GM19463 (cell line): ENCODE measurements around the gene AHCYL2.
"Not testable (repeated sequence)": the region's sequence is repeated elsewhere in the genome, so short reads cannot be mapped to it uniquely, and the experiment has no call there.

Experiments used
- ATAC-seq: cut with Tn5 transposase; IDR thresholded peaks from one replicate; pipeline ENCODE4 v1.9.1; 2021; ENCODE audit warnings: mild to moderate bottlenecking, moderate library complexity; ENCODE audit not compliant: unreplicated experiment

AHCYL2 gene

DNA sequence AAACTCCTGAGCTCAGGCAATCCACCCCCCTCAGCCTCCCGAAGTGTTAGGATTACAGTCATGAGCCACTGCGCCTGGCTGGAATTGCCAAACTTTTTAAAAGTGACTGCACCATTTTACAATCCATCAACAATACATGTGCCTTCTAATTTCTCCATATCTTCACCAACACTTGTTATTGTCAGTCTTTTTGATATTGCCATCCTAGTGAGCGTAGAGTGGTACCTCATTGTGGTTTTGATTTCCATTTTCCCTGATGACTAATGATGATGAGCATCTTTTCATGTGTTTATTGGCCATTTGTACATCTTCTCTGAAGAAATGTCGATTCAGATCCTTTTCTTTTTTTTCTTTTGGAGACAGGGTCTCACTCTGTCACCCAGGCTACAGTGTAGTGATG is 187.7 kb downstream of the AHCYL2 start:
- ATAC-seq = no peak

DNA sequence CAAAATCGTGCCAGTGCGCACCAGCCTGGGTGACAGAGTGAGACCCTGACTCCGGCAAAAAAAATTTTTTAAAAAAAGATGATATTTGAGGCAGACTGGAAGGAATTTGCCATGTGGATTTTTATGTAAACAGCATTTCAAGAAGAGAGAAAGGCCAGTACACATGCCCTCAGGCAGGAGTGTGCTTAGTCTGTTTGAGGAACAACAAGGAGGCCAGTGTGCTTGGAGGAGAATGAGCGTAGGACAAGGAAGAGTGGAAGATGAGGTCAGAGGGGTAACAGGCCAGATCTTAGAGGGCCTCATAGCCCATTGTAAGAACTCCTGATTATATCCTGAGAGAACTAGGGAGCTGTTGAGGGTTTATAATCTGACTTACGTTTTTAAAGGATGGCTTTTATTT is 192.2 kb downstream of the AHCYL2 start:
- no peak for ATAC-seq

DNA sequence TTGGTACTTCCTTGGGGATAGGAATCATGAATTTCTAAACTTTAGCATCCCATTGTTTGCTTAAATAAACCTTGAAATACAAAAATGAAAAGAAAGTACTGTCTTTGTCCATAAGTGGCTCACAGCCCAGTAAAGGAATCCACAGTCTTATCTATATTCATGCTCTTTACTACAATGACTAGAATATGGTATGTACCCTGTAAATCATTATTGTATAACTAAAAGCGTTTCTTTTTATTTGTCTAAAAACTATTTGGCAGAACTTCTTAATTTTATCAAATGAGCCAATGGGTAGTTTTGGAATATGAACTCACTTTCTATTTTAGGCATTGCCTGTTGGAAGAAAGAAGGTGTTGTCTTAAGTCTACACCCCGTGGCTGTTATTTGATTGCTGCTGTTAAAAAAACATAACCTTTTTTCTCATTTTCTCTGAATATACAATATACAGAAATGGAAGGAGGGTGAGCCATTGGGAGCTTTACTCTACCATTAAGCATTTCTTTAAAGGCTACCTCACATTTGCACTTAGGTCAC is 197.0 kb downstream of the AHCYL2 start:
- ATAC-seq = no peak

DNA sequence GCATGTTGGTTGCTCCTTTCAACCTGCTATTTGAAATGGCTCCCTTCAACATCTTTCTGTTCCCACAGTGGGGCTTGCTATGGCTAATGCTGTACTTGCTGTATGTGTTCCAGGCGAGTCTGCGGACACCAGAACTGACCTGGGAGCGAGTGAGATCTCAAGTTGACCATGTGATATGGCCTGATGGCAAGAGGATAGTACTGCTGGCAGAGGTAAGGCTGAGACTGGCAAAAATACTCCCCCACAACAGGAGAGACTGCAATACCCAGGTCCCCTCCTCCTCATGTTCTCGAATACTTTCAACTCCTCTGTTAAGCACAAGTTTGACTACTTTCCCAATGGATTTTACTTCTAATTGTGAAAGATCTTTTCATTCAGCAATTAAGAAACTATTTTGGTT is 197.9 kb downstream of the AHCYL2 start:
- no peak for ATAC-seq

DNA sequence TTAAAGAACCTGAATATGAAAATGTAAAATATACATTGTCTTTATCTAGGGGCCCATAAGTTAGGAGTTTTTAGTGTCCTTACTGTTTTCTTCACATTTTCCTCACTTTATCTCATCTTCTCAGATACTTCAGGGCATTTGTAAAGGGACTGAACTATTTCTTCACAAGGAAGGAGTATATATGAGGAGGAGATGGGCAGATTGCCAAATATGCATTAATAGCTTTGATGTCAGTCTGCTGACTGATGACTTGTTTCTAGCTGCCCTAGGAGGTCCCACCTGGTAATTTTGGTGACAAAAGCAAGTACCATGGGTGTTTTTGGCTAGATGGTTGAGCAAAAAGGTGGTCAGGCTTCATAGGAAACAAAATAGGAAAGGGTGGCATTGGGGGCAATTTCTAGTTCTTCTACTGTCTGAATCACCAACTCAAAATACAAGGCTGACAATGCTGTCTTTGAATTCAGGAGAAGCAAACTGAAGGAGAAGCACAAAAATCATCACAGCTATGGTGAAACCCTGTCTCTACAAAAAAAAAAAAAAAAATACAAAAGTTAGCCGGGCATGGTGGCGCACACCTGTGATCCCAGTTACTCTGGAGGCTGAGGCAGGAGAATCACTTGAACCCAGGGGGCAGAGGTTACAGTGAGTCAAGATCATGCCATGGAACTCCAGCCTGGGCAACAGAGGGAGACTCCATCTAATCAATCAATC is 199.0 kb downstream of the AHCYL2 start:
- no peak for ATAC-seq

DNA sequence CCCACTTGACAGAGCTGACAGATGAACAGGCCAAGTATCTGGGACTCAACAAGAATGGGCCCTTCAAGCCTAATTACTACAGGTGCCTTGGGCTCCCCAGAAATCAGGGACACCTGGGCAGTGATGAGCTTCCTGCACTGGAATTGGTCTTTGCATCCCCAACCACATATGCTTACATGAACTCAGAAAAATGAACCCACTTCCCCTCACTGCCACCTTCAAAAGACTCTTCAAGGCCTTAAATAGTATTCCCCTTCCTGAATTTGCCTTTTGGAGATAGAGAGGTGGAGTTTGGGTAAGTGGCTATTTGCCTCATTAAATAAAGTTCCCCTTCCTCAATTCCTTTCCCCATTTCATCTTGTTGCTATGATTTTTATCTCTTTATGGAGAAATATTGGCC is 201.7 kb downstream of the AHCYL2 start:
- no peak for ATAC-seq

DNA sequence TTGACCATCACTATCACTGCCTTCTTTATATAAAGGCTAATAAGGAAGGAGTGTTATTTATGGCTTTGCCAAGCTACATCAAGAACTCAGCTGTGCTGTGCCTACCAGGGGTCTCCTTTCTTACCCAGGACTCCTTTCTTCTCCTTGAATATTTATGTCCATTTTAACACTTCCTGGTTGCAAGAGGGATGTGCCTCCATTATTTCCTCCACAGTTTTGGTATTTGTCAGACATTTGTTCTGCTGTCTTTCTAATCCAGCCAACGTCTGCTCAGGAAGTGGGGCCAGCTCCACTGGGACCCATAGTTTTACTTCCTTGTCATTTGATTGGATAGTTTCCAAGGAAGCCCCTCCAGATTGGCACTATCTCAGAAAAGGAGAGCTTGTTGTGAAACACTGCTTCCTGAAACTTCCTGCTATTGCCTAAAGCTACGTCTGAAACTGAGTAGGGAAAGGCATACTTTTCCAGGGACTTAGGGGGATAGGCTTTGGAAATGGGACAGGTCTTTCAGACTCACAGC is 202.8 kb downstream of the AHCYL2 start:
- no peak for ATAC-seq

DNA sequence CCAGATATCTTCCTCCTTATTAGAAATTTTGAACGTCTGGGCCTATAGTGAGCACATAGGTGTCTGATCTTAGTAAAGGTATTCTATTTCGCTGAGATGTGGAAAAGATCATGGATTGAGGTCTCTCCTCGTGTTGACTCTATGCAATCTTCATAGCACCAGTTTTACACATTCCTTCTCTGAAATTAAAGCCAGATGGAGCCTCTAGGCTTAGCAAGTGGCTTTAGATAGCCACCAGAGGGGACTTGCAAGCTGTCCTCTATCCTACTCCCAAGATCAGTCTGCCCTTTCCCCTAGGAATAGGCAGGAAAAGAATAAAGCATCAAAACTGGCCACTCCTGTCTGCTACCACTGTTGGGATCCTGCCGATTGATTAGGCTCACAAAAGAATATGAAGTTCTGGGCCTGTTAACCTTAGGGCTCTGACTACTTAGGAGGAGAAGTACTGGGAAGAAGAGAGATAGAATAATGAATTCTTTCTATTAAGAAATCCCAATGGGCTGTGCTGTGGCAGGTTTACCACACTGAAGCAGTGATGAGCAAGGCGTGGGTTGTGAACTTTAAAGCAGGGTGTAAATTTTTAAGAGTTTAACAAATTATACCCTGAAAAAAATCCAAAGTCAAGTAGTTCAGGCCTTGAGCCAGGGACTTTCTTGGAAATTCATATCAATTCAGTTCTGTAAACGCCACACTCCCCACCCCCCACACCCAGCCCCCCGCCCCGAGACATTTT is 207.2 kb downstream of the AHCYL2 start:
- no peak for ATAC-seq

DNA sequence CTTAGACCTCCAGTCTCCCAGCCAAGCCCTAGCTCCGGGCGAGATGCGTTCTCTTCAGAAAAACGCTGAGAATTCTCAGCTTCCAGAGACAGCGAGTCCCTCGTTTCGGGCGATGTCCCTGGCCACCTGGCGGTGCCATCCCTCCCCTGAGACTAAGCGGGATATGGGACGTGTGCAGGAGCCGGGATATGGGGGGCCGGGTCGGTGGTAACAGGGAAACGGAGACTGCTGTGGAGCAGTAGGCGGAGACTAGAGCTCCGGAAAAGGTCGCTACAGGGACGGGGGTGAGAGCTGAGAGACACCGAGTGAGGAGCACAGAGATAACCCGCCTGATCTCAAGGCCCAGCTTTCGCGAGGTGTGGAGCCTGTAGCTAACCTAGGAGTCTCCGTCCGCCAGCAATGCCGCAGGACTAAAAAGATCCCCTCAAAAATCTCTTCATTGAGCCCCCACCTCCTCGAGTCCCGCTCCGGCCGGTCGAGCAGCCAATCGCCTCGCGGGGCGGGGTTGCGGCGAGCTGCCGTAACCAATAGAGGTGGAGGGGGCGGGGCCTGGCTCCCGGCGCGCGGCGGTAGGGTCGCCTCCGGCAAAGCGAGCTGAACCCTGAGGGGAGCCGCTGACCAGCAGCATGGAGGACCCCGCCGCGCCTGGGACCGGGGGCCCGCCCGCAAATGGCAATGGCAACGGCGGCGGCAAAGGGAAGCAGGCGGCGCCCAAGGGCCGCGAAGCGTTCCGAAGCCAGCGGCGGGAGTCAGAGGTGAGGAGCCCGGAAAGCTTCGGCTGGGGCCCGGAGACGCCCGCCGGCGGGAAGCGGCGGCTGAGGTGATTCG is 209.2 kb downstream of the AHCYL2 start, which contains the start of gene STRIP2:
TSS of gene STRIP2 (plus strand) at position 586 of the 828 bp plus-strand sequence. CDS start at position 627, 41 bp downstream.
- peak; percentile 98 for ATAC-seq

DNA sequence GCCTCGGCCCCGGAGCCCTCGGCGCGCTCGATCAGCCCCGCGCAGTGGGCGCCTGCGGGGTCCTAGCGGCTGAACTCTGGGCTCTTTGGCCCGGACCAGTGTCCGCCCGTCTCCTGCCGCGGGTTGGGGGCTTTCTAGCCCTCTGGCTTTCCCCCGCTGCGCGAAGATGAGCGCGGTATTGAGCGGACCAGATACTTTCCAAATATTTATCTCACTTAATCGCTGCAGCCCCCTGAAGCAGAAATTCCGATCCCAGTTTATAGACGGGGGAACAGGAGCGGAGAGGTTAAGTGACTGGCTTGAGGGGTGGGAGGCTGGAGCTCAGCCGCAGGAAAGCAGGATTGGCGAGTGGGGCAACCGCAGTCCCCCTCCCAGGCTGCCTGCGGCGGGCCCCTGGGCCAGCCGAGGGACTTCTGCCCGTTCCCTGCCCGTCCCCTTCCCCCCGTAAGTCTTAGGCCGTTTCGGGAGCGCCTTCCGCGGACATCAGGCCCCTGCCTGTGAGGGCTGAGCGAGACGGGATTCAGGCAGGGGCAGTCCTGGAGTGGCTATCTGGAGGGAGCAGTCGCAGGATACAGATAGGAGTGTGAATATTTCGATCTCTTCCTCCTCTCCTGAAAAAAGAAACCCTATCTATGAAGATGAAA is 210.0 kb downstream of the AHCYL2 start:
- no peak for ATAC-seq

DNA sequence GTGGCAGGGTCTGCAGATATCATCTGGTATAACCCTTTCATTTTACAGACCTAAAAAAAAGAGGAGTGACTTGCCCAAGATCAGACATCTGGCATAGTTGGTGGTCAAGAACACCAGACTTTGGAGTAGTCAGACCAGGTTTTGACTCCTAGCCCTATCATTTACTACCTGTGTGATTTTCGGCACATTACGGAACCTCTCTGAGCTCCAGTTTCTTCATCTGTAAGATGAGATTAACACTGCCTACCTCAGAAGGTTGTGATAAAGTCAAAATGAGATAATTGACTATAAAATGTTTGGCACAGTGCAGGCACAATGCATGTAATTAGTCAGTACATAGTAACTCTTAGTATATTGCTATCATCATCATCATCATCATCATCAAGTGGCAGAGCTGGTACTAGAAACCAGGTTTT is 210.6 kb downstream of the AHCYL2 start:
- no peak for ATAC-seq

DNA sequence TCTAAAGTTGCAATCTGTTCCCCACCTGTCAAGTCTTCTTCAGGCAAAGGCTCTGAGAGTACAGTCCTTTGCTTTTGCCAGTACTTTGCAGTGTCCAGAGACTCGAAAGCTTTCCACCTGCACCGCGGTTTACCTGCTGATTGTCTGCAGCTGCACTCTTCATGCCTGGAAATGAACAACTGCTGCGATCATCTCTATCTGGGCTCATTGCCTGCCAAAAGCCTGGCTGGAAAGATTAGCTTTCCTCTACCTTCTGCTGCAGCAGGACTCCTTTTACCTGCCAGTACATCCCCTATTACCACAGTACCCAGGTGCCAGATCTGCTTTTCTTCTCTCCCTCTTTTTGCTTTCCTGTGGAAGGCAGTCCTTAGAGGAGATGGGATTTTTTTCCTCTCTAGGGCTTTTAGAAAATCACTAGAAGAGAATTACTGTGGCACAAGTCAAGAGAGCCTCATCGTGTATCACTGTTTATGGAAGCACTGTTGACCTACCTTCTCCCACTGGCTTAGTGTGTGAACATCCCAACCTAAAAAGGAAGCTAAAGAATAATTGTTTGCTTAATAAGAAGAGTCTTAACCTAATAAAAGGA is 211.6 kb downstream of the AHCYL2 start:
- ATAC-seq = no peak

DNA sequence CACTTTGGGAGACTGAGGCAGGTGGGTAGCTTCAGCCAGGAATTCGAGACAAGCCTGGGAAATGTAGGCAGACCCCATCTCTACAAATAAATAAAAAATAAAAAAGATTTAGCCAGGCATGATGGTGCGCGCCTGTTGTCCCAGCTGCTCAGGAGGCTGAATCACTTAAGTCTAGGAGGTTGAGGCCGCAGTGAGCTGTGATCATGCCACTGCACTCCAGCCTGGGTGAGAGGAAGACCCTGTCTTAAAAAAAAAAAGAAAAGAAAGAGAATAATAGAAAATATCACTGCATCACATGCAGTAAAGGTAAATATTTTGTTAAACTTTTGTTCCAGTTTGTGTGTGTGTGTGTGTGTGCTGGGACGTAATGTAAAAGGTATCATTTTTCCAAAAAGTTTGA is 212.4 kb downstream of the AHCYL2 start:
- no peak for ATAC-seq

DNA sequence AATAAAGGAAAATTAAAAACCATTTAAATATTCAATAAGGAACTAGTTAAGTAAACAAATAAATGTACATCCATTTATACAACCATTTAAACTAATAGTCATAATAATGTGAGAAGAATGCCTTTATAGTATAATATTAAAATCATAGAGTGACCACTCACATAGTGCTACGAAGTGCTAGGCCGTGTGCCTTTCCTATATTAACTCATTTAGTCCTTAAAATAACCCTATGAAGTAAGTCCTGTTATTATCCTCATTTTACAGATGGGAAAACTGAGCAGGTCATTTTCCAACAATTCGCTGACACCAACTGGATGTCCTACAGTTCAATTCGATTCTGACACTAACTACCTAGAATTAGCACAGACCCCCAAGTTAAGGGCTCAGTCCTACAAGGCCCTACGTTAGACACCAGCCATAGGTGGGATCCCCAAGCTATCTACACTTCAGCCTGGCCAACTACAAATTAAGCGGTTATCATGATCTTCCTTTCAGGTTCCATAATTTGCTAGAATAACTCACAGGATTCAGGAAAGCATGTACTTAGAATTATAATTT is 213.5 kb downstream of the AHCYL2 start:
- no peak for ATAC-seq

DNA sequence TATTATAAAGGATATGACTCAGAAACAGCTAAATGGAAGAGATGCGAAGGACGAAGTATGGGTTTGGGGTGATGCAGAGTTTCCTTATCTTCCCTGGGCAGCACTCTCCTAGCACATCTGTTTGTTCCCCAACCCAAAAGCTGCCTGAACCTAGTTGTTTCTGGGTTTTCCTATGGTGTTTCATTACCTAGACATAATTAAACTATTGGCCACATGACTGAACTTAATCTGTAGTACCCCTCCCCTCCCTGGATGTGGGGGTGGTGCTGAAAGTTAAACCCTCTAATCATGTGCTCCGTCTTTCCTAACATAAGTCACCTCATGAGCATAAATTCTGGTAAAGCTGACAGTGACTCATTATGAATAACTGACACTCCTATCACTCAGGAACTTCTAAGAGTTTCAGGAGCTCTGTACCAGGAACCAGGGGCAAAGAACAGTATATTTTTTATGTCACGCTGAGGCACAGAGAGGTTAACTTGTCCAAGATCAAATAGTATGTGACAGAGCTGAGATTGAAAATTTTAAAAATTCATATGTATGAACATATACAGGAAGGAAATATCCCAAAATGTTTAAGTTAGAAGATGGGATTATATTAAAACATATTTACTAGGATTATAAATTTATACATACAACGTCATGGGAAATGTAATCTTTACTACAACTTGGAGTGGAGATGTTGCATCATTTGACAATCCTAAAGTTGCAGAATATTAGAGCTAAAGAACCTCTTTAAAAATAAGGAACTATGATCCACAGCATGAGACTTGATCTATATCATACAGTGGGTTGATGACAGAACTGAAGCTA is 214.2 kb downstream of the AHCYL2 start:
- ATAC-seq = no peak

DNA sequence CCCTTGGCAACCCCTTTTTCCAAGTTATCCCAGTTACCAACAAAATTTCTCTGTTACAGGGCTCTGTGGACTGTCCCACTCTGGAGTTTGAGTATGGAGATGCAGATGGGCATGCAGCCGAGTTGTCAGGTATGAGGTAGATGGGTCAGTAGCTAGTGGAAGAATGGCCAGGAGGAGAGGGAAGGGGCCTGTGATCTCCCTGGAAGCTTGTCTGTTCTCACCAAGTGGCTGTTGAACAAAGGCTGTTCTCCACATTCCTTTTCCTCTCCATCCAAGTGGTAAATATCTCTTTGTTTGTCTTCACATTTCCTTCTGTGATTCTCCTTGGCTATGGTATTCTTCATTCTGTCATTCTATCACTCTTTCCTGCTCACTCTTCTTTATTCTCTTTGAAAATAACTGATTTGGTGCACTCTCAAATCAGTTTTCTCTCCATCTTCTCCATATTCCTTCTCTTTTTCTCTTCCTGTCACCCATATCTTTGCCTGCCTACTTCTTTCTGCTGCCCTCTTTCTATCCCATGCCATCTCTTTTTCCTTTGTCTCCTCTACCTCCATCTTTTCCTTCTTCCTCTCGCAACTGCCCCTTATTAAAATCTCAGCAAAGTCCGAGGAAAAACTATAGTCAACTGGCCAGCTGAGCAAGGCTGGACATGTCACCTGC is 215.3 kb downstream of the AHCYL2 start:
- no peak for ATAC-seq

DNA sequence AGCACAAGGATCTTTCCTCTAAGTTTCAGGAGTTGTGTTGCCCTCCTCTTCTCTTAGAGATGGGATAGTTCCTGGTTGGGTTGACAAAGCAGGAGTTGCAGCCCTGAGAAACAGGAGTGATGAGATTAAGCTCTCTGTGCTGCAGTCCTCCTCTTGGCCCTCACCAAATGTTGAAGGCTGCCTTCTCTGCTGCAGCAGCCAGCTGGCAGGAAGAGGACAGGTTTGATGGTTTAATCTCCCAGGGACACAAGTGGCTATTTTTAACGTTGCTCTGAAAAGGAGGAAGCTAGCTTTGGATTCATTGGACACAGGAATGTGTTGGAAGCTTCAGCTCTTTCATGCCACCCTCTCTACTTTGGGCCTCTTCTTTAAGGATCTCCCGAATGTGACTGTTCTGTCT is 218.8 kb downstream of the AHCYL2 start:
- ATAC-seq = no peak

DNA sequence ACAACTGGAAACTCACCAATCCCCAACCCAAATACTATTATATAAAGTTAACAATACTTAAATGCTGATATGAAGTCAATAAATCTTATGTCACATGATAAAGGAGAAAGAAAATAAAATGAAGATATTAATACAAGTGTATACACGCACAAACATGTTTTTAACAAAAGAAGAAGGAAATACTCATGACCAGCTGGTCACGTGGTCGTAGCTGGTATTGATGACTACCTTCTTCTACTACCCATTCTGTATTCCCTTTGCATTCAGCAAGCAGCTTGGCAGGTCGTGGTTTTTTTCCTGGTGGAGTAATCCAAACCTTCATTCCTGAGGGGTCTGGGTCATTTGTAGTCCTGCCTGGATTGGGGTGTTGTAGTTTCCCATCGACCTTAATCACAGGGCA is 219.9 kb downstream of the AHCYL2 start:
- not testable (repeated sequence) for ATAC-seq
